AG20443 (cell line): ENCODE measurements around the gene ZCCHC18.
A peak's percentile ranks its signal among the peaks of the same experiment; 100 is the strongest.
"Not testable (repeated sequence)": the region's sequence is repeated elsewhere in the genome, so short reads cannot be mapped to it uniquely, and the experiment has no call there.

Source experiments
- DNase-seq: peaks from one replicate; pipeline ENCODE4 v3.0.0; 2012; ENCODE audit warnings: low spot score, mixed read lengths

ZCCHC18 gene

GRCh38 chrX:104112326-104112951 lies at the start of gene ZCCHC18:
Gene ZCCHC18, plus strand, starts transcription at chrX:104112523. Its CDS starts 1,589 bp downstream, at chrX:104114112.
- peak; percentile 77 for DNase-seq

DNA sequence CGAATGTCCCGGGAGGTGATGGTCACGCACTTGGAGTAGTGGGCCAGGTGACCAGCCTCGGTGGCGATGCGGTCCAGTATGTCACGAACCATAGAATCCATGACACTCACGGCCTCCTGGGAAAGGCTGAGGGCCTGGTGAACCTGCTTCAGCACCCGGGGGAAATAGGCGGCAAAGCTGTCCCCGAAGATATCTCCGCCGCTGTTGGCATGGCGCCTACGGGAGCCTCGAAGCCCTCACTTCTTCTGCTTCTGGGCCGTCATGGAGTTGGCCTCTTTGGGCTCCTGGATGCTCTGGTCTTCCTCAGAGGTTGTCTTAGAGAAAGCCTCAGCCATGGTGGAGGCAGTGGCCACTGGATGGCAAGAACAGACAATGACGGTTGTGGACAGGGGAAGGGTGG lies 49.7 kb upstream of the ZCCHC18 start:
- not testable (repeated sequence) for DNase-seq

DNA sequence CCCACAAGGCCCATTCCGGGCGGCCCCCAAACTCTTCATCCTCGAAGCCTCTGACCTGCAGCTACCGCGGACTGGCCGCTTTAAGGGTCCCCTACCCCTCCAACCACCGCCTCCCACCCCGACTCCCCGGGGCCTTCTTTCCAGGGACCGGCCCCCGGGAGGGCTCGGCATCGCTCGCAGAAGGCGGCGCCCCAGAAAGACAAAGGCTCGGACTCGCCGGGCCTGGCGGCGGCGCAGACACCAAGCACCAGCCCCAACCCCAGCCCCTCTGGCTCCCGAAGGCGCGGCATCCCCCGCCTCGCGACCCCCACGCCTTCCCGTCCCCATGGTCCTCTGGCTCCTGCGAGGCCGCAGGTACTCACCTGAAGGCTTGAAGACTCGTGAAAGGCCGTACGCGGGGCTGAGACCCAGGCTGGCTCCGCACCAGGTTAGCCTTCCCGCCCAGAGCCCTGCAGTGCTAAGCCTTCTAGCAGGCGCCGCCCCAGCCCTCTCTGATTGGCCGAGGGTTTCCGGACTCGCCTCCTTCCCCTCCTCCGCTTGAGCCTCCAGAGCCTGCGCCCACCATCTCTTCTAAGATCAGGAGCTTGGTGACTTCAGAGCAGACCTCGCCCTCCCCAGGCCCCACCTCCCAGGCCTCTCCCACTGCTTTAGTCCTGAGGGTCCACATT lies 36.4 kb upstream of the ZCCHC18 start, which contains the start of gene TMSB15C:
Gene TMSB15C (minus strand): TSS at position 459 of the 668 bp plus-strand sequence.
- not testable (repeated sequence) for DNase-seq

GRCh38 chrX:104077854-104078253 lies 34.5 kb upstream of the ZCCHC18 start:
- not testable (repeated sequence) for DNase-seq

DNA sequence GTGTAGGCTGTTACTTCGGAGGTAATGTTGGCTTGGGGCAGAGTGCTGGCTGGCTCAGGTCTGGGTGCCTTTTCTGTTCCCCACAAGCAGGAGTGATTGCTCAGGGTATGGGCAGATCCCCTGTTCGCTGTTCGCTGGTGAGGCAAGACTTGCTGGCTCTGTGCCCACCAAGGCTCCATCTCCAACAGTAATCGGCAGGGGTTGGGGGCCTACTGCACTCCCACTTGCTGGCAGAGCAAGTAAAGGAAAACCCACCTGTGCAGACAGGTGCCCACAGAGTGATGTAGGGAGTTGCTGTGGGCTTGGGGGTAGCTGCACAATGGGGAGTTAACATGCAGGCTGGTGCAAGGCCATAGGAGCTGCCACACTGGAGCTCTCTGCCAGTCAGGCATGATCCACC lies 28.3 kb upstream of the ZCCHC18 start:
- no peak for DNase-seq

GRCh38 chrX:104084534-104085277 lies 27.6 kb upstream of the ZCCHC18 start:
- DNase-seq: no peak

DNA sequence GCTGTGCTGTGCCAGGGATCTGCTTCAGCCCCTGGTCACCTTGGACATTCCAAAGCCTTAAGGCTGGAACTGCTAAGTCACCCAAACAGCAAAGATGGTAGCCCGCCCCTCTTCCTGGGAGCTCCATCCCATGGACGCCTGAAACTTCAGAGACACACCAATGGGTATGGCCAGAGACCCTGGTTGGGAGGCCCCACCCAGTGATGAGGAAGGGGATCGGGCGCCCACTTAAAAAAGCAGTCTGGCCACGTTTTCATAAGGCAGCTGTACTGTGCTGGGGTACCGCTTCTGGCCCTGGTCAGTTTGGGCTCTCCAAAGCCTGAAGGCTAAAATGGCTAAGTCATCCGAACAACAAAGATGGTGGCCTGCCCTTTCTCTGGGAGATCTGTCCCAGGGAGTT lies 26.8 kb upstream of the ZCCHC18 start:
- no peak for DNase-seq

- no peak for DNase-seq
These were observed 26.4 kb upstream of the ZCCHC18 start for GRCh38 chrX:104085919-104086318.

- peak; percentile 30 for DNase-seq
These were observed 14.0 kb upstream of the ZCCHC18 start for GRCh38 chrX:104098151-104098808.

GRCh38 chrX:104098919-104099318 lies 13.4 kb upstream of the ZCCHC18 start:
- DNase-seq: no peak

GRCh38 chrX:104104676-104105075 lies 7.6 kb upstream of the ZCCHC18 start:
- DNase-seq: no peak

DNA sequence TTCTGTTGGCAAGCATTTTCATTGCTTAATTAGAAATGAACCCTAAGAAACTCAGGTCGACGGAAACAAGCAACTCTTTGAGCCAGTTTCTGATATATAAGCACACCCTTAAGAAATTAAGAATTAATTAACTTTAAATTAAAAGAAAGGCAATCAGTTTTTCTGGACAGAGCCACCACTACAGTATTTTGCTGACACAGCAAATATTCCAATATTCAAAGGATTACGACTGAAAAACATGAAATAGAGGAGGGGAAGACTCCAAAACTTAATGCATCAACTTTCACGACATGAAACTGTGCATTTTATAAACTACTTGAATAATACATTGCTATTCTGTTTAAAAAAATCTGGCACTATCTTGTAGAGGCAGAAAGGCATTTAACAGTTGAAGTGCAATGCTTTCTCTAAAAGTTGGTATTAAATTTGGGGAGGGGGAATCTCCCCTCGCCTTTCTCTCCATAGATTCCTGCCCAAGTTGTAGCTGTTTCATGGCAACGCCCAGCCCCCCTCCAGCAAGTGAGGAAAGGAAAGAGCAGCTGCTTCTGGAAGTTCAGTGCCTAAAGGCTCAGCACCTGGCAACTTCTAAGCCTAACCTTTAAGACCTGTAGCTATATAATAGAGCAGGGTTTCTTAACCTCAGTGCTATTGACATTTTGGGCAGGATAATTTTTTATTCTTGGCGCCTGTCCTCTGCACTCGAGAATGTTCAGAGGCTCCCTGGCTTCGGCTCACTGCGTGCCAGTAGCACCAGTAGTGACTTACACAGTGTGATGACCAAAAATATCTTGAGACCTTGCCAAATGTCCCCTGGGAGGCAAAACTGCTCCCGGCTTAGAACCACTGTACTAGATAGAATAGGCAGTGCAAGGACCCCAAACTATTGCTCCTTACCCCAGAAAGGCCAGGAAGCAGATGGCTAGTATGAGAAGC lies 6.7 kb upstream of the ZCCHC18 start:
- no peak for DNase-seq

DNA sequence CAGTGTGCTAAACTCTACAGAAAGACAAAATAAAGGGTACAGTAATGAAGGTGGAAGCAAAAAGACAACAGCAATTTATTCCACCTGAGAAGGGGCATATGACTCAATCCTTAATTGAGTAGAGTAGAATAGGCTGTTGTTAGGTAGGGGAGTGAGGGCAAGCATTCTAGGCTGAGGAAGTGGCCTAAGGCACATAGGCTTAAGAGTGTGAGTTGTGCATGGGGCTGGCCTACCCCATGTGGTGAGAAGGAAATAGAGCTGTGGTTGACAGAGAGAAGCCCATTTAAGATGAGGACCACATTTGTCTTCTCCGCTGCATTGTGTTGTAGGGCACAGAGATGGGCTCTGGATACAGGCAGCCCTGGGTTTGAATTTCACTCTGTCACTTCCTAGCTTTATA lies 3.4 kb upstream of the ZCCHC18 start:
- DNase-seq: no peak

- DNase-seq: not testable (repeated sequence)
These were observed 1.7 kb upstream of the ZCCHC18 start for GRCh38 chrX:104110491-104111240.

DNA sequence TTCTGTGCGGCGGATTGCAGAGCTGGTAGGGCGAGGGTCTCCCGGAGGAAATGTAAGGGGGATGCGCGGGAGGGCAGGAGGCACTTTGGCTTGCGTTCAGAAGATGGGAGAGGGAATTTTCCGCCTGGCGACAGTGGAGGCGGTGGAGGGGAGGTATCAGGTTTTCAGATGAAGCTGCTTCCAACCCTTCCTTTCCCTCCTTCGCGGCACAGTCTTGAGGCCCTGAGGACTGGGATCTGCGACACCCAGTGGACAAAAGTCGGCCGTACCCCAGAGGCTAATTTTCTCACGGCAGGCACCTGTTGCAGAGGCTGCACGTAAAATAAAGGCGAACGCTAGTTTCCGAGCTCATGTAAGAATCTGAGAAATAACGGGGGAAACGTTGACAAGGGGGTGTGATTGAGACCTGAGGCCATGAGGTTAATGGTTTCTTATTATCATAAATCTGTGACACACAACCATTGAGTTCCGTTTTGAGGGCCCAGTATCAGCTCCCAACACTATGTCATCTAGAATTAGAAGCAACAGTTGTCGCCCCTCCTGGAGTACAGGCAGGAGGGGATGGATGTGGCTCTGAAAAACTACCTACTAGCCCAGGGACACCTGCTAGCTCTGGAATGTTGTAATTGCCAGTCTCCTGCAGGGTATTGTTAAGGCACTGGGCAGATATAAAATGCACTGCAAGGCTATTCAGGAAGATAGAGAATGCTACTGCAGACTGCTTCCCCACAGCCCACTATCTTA lies 1.1 kb downstream of the ZCCHC18 start:
- peak; percentile 40 for DNase-seq

DNA sequence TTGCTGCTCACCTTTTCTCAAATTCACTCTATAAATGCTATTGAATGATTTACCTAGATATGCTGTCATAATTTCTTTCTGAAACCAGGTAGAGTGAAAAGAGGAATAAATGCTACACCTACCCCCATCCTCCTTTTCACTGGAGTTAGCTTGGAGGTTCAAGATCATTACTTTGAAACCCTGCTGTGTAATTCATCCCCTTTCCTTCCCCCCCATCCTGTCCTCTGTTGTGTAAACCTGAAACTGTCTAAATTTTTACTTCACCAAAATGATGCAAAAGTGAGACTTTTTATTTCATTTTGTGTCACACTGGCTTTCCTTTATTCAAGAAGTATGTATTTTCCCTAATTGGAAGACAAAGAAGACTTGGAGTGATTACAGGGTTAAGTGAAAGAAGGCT lies 5.4 kb downstream of the ZCCHC18 start:
- no peak for DNase-seq

DNA sequence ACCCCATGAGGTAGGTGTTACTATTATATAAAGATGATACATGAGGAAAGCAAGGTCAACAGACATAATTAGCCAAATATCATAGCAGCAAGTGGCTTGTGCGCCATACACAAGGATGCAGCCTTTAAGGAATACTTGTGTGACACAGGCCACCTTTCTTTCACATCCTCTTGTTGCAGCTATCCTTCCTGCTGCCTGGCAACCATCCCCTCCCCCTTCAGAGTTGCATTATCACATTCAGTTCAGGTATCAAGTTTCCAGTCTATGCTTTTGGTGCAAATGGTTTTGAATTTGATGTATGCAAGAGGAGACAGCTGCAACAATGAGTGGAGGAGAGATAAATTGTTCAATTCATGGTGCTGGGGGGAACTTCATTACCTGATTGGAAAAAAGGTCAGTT lies 6.4 kb downstream of the ZCCHC18 start:
- no peak for DNase-seq

DNA sequence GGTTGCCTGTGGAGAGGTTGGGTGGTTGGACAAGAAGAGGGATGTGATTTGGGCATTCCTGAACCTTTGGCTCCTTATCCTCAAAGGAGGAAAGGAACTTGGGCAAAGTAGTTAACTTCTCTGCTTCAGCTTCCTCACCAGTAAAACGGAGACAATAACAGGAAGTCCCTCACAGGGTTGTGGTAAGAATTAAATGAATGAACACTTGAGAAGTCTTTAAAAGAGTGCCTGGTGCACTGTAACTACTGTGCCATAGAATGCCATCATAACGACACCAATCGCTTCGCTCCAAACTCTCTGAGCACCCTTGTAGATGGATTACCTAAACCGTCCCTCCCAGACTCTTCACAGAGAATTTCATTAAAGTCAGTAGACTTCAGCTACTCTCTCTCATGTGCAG lies 10.5 kb downstream of the ZCCHC18 start:
- no peak for DNase-seq

DNA sequence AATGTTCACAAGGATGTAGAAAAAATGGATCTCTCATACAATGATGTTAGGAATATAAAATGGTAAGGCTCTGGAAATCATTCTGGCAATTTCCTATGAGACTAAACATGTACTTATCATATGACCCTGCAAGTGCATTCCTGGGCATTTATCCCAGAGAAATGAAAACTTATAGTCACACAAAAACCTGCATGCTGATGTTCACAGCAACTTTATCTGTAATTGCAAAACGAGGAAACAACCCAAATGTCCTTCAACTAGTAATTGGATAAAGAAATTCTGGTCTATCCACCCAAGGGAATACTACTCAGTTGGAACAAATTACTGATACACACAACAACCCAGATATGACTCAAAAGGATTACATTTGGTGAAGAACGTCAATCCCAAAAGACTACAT lies 14.5 kb downstream of the ZCCHC18 start:
- no peak for DNase-seq

DNA sequence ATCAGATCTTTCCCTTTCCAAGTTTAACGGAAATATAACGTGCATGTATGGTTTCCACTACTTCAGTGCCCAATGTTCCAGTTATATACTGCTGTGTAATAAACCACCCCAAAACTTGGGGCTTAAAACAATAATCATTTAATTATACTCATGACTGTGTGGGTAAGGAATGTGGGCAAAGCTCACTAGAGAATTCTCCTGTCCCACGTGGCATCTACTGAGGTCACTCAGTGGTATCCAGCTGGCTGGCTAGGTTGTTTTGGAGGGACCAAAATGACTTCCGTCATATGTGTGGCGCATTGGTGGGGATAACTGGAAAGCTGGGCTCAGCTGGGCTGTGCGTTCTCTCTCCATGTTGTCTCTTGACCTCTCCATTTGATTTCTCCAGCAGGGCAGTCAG lies 18.5 kb downstream of the ZCCHC18 start:
- DNase-seq: no peak
